K562 (cell line): Measurements from ENCODE around the gene ARHGEF7.

Source experiments
- HNRNPL ChIP-seq: fragments of 200-400 bp; formaldehyde crosslinking; IDR thresholded peaks from 2 replicates; pipeline ENCODE4 v1.6.1; 2017; ENCODE audit warnings: low read depth, mild to moderate bottlenecking, low read length
- POLR2A ChIP-seq: fragments of 450-650 bp; conservative IDR thresholded peaks from 2 replicates; pipeline ENCODE4 v1.6.1; 2016

DNA sequence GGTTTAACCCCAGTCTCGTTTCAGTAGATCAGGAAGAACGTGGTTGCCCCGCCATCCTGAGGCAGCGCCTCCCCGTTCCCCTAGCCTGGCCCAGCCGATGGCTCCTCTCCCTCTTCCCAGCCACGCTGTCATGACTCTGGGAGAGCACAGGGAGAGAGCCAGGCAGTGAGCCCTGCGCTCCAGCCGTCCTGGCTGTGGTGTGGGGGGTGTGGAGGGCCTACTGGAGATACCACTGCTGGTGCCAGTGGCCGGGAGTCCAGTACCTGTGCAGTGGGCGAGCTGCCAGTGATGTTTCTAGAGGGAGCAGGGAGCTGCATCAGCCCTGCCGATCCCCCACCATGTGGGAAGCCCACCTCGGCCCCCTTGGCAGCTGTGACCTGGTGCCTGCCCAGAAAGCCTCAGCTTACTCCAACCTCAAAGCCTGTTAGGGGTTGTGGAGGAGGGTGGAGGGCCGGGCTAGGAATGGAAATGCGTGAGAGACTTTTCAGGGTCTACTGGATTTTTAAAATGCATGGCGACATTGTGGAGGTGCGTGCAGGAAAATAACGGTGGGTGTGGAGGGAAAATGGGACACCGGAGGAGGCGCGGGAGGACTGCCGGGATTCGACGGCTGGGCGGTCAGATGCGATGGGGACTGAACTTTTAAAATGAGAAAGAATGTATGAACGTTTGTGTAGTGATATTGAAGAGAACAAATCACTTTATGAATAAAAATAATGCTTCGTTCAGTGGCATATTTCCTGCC, 210.2 kb downstream of the ARHGEF7 start:
- TF ChIP-seq HNRNPL (no peak), POLR2A (no peak)
